Measurements from ENCODE around the gene GTF2E1.

The GTF2E1 gene

DNA sequence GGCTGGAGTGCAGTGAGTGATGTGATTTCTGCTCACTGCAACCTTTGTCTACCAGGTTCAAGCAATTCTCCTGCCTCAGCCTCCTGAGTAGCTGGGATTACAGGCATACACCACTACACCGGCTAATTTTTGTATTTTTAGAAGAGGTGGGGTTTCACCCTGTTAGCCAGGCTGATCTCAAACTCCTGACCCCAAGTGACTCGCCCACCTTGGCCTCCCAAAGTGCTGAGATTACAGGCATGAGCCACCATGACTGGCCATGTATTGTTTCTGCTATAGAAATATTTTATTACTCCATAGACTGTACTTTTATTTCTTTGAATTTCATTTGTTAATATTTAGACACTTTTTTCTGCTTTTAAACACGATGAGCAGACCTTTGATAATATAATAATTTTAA is 60.4 kb downstream of the GTF2E1 start:
- DNase-seq = no peak

DNA sequence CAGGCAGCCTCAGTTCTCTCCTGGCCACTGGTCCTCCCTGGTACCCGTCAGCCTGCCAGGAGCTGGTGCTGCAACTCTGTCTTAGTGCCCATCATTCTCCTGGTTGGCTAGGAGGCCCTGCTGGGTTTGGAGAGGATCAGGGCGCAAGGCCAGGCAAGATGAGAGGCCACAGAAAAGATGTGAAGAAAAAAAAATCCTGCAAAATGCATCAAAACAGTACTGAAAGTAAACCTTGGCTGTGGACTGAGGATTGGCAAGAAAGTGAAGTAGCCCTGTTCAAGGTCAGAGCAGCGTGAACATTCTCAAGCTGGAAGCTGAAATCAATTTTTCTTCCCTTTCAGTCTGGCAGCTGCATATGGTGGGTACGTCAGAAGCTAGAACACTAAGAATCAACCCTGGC is 74.2 kb downstream of the GTF2E1 start:
- no peak for DNase-seq

DNA sequence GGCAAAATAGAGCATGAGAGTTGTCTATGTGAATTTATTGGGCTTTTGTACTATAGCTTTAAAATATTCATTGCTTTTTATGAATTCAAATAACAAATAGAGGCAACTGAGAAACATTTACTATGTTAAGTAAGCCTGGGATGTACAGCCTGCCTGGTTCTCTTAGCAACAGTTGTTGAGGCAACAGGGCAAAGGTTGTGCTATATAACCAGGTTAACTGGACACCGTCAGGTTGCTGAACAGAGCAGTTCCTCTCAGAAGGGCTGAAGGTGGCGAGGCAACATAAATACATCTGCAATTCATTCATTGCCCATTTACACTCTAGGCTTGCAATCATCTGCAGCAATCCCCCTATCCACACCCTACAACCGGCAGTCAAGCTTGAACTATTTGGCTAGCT is 78.2 kb downstream of the GTF2E1 start:
- no peak for DNase-seq

DNA sequence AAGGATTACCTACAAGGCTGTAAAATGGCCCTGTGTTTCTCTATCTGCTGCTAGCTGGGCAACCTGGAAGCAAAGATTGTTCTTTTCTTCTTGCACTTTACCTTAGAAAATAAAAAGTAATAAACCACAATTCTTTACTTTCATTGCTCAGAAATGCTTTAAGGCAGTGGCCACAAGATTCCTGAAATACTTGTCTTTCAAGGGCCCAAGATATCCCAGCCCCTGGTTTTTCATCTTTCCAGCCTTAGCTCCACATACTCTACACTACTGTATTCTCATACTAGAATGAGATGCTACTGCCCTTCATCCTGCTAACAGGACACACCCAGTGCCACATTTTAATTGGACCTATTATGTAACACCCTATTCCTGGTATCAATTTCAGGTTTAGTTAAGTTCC is 78.9 kb downstream of the GTF2E1 start:
- DNase-seq = no peak

DNA sequence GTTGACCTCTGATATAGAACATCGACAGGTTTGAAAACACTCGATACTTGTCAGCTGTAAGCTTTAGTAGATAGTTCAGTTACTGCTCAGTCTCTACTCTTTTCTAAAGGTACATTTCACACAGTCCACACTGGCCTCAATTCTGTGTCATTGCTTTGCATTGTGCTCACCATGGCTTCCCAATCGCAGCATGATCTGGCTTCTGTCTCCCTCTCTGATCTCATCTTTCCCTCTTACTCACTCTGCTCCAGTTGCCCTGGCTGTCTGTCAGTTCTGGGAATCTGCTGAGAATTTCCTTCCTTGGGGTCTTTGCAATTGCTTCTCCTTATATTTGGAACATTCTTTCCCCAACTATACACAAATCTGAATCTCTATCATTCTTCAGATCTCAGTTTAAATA is 80.6 kb downstream of the GTF2E1 start:
- no peak for DNase-seq

DNA sequence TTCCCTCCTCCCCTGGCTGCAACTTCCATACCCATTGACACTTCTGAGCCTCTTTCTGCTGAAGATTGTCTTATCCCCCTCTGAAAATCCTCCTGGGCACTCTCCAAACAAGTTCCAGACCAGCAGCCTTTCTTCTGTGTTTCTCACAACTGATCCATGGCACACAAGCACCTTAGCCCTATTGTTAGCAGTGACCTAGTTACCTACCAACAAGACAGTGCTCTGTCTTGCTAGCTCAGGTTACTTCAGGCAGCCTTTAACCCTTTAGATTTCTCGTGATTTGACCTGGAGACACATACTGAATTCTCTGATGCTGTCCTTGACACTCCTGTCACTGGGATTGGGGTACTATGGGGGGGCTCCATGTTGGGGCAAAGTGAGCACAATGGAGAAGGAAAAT is 82.1 kb downstream of the GTF2E1 start:
- no peak for DNase-seq

DNA sequence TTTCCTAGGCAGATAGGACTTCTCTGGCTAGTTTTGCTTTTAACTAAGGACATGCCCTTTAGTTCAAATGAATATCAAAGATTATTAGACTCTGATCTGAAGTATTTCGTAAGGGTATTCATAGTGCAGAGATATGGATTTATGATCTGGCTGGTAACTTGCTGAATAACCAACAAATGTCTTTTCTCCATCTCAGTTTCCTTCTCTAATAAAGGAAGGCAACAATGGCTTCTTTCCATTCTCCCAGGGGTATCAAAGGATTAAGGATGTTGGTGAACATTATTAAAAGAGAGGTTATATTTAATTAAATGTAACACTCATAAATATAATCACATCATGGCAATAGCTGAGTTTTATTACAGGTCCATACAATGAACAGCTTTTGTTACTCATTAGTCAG is 86.3 kb downstream of the GTF2E1 start:
- no peak for DNase-seq

DNA sequence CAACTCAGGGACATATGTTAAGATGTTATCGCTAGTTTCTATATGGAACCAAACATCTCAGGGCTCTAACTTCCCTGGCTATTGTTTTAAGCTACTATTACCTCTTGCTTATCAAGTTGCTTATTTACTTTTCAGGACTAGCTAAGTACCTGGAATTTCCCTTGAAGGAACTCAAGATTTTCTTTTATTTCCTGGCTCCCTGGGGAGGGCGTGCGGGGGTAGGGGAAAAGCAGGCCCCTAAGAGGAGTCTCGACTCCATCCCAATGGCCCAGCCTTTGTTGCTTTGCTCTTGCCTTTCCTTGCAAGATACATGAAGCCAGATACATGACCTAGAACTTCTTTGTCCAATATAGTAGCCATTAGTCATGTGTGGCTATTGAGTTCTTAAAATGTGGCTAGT is 88.5 kb downstream of the GTF2E1 start:
- no peak for DNase-seq

Data from CD4-positive, alpha-beta T cell treated with Interleukin-17A for 1 hour (primary cell).